Muscle of arm (tissue), 14 donors: Measurements from ENCODE around the gene LSM12. TPM values are rescaled to one million over a fixed set of nuclear protein-coding genes. Genes with fewer than 3 reads are reported as not detected.

ENCODE experiments used
- DNase-seq: peaks from one replicate; pipeline ENCODE4 v3.0.0-alpha.2; 2013
- long read RNA-seq, 11 donors: transcript quantifications; one replicate each; lab custom pipeline, GENCODE V29; 2026
- polyA plus RNA-seq, 12 donors: library from polyadenylated mRNA; unstranded; fragments of 120-200 nt; gene quantifications; one replicate each; pipeline ENCODE4 v1.2.1, GENCODE V29; 2013; ENCODE audit not compliant: insufficient read length in 12 of 12

The LSM12 gene
- 100 to 1,000 TPM in 1 of 12 donors, 10 to 100 TPM in 11; 26.4 to 379 (median 30.7) TPM for polyA plus RNA-seq
- long read RNA-seq, donor 1, transcript LSM12-201 (5 exons, 2,308 nt) = major isoform, 40 of 46 reads
- long read RNA-seq, donor 1, partial matches to known transcripts = 5 of 46 reads
- long read RNA-seq, donor 1, other reads (novel, unspliced or antisense) = 0 of 46 reads
- long read RNA-seq, donor 2, transcript LSM12-201 (5 exons, 2,308 nt) = major isoform, 25 of 26 reads
- long read RNA-seq, donor 2, partial matches to known transcripts = 0 of 26 reads
- long read RNA-seq, donor 2, other reads (novel, unspliced or antisense) = 0 of 26 reads
- long read RNA-seq, donor 3, transcript LSM12-201 (5 exons, 2,308 nt) = major isoform, 11 of 25 reads
- long read RNA-seq, donor 3, partial matches to known transcripts = 12 of 25 reads
- long read RNA-seq, donor 3, other reads (novel, unspliced or antisense) = 0 of 25 reads
- long read RNA-seq, donor 4, transcript LSM12-201 (5 exons, 2,308 nt) = major isoform, 11 of 11 reads
- long read RNA-seq, donor 4, partial matches to known transcripts = 0 of 11 reads
- long read RNA-seq, donor 4, other reads (novel, unspliced or antisense) = 0 of 11 reads
- long read RNA-seq, donor 5, transcript LSM12-201 (5 exons, 2,308 nt) = major isoform, 13 of 53 reads
- long read RNA-seq, donor 5, partial matches to known transcripts = 38 of 53 reads
- long read RNA-seq, donor 5, other reads (novel, unspliced or antisense) = 0 of 53 reads
- long read RNA-seq, donor 6, transcript LSM12-201 (5 exons, 2,308 nt) = major isoform, 14 of 16 reads
- long read RNA-seq, donor 6, partial matches to known transcripts = 0 of 16 reads
- long read RNA-seq, donor 6, other reads (novel, unspliced or antisense) = 0 of 16 reads
- long read RNA-seq, donor 7, transcript LSM12-201 (5 exons, 2,308 nt) = major isoform, 9 of 21 reads
- long read RNA-seq, donor 7, partial matches to known transcripts = 10 of 21 reads
- long read RNA-seq, donor 7, other reads (novel, unspliced or antisense) = 0 of 21 reads
- long read RNA-seq, donor 8, transcript LSM12-201 (5 exons, 2,308 nt) = major isoform, 20 of 21 reads
- long read RNA-seq, donor 8, partial matches to known transcripts = 0 of 21 reads
- long read RNA-seq, donor 8, other reads (novel, unspliced or antisense) = 0 of 21 reads
- long read RNA-seq, donor 9, transcript LSM12-201 (5 exons, 2,308 nt) = major isoform, 9 of 9 reads
- long read RNA-seq, donor 9, partial matches to known transcripts = 0 of 9 reads
- long read RNA-seq, donor 9, other reads (novel, unspliced or antisense) = 0 of 9 reads
- long read RNA-seq, donor 10, transcript LSM12-201 (5 exons, 2,308 nt) = major isoform, 18 of 18 reads
- long read RNA-seq, donor 10, partial matches to known transcripts = 0 of 18 reads
- long read RNA-seq, donor 10, other reads (novel, unspliced or antisense) = 0 of 18 reads
- long read RNA-seq, donor 11, transcript LSM12-201 (5 exons, 2,308 nt) = major isoform, 14 of 66 reads
- long read RNA-seq, donor 11, partial matches to known transcripts = 30 of 66 reads
- long read RNA-seq, donor 11, other reads (novel, unspliced or antisense) = 21 of 66 reads

DNA sequence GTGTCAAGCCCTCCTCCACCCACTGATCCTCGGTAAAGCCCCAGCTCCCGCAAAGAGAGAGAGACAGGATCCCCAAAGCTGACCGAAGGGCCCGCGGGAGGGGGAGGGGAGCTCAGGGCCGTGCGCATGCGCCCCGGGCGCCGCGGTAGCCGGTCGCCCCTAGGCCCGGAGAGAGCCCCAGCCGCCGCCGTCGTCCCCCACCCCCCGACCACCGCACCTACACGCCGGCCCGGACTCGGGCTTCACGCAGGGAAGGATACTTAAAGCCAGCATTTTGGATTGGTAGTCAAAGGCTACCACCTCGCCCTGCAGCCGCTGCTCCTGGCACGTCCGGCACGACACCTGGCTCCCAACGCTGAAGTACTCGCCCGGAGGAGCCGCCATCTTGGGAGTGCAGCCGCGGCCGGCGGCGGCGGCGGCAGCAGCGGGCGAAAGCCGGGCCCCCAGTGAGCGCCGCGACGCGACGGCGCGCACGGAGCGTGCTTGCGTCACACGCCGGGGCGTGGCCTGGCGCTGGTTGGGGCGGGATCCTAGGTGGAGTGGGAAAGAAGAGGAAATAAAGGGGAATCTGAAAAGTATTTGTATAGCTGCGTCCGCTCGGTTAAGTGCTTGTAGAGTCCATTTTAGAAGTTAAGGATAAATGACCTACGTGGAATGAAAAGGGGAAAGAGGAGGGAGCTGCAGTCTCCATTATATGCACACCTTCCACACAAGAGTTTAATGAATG is at the start of gene LSM12:
Gene LSM12, minus strand, starts transcription at position 468 of the 727 bp plus-strand sequence. Its CDS starts 84 bp downstream, at position 384.
- peak; percentile 95 for DNase-seq

DNA sequence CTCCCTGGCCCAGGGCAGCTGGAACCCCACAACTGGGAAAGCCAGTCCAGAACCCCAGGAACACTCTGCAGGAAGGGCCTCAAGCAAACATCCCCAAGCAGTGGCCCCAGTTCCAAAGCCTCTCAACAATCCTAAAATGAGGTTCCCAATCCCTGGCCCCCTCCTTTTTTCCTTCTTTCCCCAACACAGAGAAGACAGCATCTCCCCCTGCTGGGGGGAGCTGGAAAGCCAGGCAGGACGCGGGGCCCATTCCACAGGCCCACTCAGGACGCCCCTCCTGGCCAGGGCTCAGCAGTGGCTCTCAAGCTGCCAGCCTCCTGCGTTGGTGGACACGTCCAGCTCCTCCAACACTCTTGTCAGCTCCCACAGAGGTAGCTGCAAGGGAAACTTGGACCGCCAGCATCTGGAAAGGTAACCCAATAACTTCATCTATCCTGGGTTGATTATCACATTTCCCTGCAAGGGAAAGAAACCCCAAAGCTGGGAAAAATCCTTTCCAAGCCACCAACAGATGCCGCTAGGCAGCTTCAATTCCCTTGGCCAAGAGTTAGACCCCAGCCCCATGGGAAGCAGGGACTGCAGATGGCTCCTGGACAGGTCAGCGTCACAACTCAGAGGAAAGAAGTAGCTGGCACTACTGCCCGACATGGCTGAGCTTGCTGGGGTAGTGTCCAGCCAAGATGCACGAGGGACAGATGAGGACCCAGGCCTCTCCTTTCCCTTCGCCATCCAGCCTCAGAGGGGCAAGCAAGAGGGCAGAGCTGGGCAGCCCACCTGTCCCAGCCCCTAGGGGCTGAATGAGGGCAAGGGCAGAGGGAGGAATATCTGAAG is 49.3 kb upstream of the LSM12 start:
- DNase-seq = no peak

DNA sequence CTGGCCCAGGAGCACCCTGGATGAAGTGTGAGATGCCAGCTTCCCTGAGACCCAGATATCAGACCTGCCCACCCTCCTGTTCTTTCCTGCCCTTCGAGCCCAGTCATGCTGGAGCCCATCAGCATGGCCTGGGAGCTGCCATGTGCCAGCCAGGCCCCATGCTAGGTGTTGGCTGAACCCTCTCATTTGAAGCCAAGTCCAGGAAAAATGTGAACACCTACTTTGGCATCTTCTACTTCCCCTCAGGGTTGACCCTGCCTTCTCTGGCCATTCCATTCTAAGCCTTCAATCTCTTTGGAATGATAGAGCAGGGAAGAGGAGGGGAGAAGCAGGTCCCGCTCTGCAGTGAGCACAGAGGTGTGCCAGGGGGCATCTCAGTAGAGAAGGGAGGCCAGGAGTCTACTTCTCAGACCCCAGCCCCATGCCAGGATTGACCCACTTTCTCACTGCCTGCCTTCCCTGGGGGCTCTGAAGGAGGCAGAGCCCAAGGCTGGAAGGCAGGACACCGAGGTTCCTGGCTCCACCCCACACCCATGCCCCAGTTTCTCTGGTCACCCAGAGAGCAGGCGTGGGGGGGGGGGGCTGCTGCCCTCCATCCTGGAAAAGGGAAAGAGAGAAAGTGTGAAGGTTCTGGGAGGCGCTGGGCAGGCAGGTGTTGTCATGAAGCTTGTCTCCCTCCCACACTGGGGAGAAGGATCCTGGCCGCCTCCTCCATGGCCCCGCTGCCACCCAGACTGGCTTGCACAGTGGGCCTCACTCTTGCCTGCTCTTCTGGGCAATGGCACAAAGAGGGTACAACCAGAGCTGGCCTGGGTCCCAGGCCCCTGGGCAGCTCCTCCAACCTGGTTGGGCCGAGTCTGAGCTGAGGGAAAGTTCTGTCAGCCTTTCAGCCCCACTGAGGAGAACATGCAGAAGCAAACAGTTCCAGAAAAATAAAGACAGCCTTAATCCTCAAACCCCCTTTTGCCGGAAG is 47.7 kb upstream of the LSM12 start:
- no peak for DNase-seq

DNA sequence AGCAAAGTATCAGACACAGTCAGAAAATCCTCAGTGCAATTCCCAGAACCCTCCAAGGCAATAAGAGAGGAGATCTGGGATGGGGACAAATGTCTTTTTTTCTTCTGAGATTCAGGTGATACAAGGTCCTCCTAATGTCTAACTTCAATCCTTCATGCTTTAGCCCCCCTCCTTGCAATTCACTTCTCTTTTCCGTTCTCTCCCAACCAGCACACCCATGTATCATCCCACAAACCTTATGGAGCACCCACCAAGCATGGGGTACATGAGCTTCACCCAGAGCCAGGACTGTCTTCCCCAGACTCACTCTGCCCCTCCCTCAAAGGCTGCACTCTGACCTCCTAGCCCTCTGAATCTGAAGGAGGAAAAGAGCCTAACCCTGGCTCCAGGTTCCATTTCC is 46.9 kb upstream of the LSM12 start:
- no peak for DNase-seq

DNA sequence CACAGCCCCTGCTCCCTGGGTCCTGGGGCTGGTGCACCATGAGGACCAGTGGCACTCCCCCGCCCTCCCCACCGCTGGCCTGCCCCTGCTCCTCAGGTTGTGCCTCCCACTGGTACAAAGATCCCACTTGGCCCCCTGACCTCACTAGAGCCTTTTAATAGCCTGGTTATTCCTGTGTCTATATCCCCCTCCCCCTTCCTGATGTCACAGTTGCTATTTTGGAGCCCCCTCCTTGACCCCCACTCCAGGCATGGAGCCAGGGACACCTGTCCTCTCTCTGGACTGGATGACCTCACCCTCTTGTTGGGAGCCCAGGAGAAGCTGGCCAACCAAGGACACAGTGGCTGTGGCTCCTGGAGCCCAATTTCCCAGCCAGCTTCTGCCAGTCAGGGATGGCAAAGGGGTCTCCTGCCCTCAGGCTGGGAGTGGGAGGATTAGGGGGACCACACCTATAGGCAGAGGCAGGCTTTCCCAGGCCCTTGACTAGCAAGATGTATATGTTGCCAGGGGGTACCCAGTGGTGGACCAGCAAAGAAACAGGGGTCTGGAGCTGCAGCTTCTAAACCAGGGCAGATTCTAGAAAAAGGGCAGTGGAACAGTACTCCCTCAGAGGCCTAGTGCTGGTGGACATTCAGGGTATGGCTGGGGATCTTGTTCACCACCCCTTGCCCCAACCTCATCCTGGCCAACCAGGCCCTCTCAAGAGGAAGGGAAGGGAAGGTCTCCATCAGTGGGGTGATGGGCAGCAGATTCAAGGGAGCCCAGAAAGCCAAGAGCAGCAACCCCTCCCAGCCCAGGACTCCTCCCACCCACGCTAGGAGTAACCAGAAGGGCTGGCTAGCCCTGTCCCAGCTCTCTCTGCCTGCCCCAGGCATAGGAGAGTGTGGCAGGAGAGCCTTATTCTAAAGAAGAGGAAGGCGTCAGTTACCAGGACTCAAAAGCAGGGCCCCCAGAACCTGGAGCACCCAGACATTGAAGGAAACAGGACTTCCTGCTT is 46.1 kb upstream of the LSM12 start:
- no peak for DNase-seq

DNA sequence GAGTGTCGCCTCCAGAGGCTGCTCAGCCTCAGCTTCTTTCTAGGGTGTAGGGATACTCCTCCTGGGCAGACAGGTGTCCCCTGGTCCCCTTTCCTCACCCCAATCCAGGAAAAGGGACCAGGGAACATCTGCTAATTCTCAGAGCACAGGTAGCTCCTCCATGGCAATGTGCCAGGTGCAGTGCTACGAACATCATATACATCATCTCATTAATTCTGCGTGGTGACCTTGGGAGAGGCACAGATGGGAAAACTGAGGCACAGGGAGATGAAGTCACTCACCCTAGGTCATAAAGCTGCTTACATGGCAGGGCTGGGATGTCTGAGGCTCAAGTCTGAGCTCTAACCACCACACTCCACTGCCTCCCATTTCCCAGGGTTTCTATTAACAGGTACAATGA is 45.3 kb upstream of the LSM12 start:
- no peak for DNase-seq

DNA sequence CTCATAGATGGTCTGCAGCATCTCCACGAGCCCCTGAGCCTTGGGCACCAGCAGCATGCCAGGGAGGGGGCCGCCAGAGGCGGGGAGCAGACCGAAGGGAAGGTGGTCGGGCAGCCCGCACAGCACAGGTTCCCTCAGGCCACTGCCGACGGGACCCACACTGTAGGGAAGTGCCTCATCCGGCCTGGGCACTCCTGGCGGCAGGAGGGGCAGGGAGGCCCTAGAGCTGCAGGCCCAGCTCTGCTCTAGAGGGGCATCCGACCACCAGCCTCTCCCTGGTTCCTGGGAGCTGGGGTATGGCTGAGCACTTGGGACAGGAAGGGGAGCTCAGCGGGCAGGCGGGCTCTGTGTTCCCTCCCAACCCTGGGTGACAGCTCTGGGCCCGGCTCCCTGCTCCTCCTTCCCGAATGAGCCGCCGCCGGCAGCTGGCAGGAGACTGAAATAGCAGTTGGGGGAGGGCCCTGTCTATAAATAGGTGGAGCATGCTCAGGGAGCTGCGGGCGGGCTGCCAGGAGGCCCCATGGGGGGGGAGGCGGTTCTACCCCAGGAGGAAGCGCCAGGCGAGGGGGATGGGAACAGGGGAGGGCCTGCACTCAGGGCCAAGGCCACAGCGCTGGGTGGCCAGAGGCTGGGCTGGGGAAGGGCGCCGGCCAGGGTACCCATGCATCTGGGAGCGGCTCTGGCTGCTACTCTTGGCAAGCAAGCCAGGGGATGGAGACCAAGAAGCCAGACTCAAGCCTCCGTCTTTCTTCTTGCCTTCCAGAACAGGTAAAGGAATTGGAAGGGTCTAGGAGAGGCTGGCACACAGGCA is 44.6 kb upstream of the LSM12 start:
- DNase-seq = peak; percentile 91

DNA sequence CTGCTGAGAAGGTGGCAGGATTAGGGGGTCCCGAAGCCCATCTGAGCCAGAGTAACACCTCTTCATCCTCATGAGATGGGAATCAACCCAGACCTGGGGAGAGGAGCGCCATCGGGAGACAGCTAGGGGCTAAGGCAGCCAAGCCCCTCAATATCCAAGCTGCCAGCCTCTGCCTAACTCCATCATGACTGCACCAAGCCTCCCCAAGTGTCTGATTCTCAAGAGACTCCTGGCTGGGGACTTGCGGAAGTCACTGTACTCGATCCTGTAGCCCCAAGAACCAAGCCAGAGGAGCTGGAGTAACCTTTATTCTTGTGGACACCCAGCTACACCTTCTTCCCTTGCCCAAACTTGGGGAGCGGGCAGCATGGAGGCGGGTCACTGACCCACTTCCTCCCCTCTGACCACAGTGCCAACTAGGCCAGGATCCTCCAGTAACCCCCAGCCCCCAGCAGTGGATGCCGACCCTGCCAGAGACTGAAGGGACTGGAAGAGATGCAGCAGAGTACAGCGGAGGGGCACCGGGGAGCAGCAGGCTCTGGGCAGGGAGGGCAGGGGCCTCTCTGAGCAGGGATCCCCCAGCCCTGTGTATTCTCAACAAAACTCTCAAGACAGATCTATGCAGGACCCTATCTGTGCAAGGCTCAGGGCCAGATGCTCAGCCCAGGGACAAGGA is 43.7 kb upstream of the LSM12 start:
- DNase-seq = no peak

DNA sequence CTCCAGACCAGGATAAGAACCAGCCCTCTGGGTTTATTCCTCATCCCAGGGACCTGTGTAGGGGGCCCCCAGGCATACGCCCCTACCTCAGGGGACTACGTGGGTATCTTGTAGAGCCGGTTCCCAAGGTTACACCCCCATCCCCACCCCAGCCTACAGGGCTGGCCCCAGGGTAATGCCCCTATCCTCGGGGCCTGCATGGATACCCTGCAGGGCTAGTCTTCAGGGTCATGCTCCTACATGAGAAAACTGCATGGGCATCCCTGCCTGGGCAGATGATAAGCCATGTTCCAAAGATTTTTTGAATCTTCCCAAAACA is 42.8 kb upstream of the LSM12 start:
- DNase-seq = no peak

DNA sequence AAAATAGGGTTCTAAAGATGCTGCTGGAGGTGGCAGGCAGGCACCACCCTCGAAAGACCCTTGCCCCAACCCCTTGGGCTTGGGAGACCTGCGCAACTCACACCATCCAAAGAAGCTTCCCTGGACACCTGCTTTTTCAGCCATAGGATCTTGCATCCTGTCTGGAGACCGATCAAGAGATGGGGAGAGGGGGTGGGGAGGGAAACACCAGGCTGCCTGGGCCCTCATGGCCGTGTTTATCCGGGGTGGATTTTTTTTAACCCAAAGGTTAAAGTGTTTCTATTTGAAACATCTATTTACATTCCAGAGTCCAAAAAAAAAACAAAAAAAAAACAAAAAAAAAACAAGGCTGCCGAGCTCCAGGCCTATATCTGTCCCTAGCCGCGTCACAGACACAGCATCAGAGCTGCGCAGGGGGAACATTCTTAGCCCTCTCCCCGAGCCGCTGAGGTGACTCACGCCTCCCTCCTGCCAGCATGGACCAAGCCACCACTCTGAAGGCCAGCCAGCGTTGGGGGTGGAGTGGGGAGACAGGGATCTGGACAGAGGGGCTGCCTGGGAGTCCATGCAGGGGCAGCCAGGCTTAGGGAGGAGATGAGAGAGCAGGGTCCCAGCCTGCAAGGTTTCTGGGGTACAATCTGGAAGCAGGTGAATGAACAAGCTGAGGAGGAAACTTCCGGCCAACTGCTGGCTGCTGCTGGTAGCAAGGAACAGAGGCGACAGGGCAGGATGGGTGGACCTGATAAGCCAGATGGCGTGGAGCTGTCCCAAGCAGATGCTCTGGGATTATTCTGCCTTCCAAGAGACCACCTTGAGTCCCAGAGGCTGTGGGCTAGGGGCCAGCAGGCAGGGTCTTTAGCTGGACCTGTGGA is 42.2 kb upstream of the LSM12 start:
- DNase-seq = no peak

DNA sequence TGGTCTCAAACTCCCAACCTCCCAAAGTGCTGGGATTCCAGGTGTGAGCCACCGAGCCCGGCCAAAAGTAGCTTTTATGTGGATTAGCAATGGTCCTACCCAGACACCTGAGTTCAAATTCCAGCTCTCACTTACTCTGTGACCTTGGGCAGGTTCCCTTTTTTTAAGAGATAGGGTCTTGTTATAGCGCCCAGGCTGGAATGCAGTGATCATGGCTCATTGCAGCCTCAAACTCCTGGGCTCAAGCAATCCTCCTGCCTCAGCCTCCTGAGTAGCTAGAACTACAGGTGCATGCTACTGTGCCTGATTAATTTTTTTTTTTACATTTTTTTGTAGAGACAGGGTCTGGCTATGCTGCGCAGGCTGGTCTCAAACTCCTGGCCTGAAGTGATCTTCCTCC is 40.3 kb upstream of the LSM12 start:
- DNase-seq = no peak

DNA sequence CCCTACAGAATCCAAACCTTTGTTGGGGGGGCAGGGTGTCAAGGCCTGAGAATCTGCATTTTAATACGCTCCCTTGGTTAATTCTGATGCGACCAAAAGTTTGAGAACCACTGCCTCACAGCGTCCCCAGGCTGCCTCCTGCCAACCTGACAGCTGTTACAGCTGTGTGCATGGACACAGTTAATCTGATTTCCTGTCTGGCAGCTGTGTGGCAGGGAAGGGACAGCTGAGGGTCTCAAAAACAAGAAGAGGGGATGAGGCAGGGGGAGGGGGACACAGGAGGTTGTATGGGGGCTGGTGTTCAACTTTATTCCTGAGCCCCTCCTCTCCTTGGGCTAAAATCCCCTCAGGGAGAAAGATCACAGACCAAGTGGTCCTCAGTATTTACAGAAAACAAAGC is 39.5 kb upstream of the LSM12 start:
- no peak for DNase-seq

DNA sequence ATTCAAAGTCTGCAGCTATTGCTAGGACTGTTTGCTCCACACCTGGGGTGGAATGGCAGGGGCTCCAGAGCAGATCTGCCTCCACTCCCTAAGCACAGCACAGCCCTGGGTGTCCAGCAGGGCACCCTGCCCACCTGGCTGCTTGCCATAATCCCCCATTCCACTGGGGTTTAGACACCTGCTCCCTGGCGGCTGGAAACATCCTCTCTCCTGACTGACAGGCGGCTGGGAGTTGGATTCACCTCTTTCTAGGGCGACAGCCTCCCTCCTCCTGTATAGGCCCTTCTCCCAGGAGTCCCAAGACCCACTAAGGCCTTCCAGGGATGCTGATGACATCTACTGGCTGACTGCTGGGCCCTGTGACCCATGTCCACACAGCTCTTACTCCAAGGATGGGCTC is 39.0 kb upstream of the LSM12 start:
- no peak for DNase-seq

DNA sequence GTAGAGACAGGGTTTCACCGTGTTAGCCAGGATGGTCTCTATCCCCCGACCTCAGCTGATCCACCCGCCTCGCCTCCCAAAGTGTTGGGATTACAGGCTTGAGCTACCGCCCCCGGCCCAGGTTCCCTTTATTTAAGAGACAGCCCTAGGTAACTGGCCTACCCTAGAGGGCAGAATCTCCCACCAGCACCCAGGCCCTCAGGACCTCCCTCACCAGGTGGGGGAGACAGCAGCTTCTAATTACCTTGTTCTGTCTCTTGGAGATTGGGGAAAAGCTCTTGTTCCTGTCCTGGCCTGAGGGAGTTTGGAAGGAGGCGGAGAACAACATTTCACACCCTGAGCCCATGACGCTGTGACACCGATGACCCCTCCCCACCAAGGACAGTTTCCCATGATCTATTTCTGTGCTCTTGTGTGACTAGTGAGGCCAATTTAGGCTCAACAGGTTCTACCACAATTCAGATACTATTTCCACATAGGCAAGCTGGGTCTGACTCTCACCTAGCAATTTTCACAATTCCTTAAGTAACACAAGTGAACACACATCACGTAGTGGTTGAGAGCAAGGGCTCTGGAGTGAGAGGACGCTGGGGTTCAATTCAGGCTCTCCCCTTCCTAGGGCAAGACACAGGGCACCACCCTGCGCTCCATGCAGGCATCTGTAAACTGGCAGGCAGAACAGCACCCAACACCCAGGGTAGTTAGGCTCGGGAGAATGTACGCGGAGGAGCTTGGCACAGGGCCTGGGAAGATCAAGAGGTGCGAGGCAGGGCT is 36.6 kb upstream of the LSM12 start:
- no peak for DNase-seq
